T-helper 2 cell treated with Interferon-gamma antibody and Interleukin-4, amounts not matched to agents 5 μg/mL and 100 μg/mL, for 36 hours (primary cell): ENCODE measurements around the gene KIAA1958.

Experiments used
- DNase-seq: peaks from one replicate; pipeline ENCODE4 v3.0.0; 2021; ENCODE audit warnings: low spot score
- H3K27ac Mint-ChIP-seq: one replicate; pipeline ENCODE4 v1.8.0; 2021; ENCODE audit warnings: mild to moderate bottlenecking, mixed read lengths
- H3K27me3 Mint-ChIP-seq: one replicate; pipeline ENCODE4 v1.8.0; 2021; ENCODE audit warnings: low read depth, mixed read lengths
- H3K36me3 Mint-ChIP-seq: one replicate; pipeline ENCODE4 v1.8.0; 2021; ENCODE audit warnings: low read depth, mixed read lengths
- H3K4me1 Mint-ChIP-seq: one replicate; pipeline ENCODE4 v1.8.0; 2021; ENCODE audit warnings: low read depth, mixed read lengths
- H3K4me3 Mint-ChIP-seq: one replicate; pipeline ENCODE4 v1.8.0; 2022; ENCODE audit warnings: mild to moderate bottlenecking, moderate library complexity, mixed read lengths
- H3K9me3 Mint-ChIP-seq: one replicate; pipeline ENCODE4 v1.8.0; 2021; ENCODE audit warnings: mixed read lengths

Gene KIAA1958

DNA sequence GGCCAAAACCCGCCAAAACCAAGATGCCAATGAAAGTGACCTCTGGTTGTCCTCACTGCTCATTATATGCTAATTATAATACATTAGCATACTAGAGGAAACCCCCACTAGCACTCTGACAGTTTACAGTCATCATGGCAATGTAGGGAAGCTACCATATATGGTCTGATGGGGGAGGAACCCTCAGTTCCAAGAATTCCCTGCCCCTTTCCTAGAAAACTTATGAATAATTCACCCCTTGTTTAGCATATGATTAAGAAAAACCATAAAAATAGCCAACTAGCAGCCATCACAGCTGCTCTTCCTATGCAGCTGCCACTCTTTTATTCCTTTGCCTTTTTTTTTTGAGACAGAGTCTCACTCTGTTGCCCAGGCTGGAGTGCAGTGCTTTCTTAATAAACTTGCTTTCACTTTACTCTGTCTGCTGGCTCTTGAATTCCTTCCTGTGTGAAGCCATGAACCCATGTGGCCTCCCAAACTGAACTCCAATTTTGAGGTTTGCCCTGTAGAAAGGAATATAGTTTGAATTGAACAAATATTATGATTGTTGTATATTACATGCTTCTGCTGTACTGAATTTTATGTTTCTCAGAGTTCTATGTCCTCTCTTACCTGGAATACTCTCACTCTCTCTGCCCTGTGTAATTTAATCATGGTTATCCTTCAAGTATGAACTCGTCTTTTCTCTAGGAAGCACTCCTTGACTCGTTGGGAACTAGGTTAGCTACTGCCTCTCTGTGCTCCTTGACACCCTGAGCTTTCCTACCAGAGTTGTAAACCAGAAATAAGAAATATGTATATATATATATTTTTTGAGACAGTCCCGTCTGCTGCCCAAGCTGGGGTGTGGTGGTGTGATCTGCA, 59.8 kb downstream of the KIAA1958 start:
- H3K9me3 Mint-ChIP-seq = no peaks in the 10 kb centered on the region

DNA sequence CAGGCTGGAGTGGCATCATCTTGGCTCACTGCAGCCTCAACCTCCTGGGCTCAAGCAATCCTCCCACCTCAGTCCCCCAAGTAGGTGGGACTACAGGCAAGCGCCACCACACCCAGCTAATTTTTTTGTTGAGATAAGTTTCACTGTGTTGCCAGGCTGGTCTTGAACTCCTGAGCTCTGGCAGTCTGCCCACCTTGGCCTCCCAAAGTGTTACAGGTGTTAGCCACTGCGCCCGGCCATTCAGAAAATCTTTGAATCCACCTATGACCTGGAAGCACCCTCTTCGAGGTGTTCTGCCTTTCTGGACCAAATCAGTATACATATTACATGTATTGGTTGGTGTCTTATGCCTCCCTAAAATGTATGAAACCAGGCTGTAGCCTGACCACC, 61.4 kb downstream of the KIAA1958 start:
- H3K27me3 Mint-ChIP-seq = no peaks in the 10 kb centered on the region
- H3K4me3 Mint-ChIP-seq = no peak overlapping the region
- no peaks in the 10 kb centered on the region for H3K36me3 Mint-ChIP-seq
- peaks cover 12% of the 10 kb centered on the region for H3K4me1 Mint-ChIP-seq
- DNase-seq = no peak
- H3K27ac Mint-ChIP-seq = no peak overlapping the region
- H3K9me3 Mint-ChIP-seq = no peaks in the 10 kb centered on the region

More for the DNA sequence above, 59.8 kb downstream of the KIAA1958 start:
- Mint-ChIP-seq H3K27me3 (no peaks in the 10 kb centered on the region), H3K27ac (peak overlapping the region; percentile 52), H3K4me1 (peaks cover 12% of the 10 kb centered on the region), H3K4me3 (peak overlapping the region; percentile 20), H3K36me3 (no peaks in the 10 kb centered on the region)
- DNase-seq = peak; percentile 4

DNA sequence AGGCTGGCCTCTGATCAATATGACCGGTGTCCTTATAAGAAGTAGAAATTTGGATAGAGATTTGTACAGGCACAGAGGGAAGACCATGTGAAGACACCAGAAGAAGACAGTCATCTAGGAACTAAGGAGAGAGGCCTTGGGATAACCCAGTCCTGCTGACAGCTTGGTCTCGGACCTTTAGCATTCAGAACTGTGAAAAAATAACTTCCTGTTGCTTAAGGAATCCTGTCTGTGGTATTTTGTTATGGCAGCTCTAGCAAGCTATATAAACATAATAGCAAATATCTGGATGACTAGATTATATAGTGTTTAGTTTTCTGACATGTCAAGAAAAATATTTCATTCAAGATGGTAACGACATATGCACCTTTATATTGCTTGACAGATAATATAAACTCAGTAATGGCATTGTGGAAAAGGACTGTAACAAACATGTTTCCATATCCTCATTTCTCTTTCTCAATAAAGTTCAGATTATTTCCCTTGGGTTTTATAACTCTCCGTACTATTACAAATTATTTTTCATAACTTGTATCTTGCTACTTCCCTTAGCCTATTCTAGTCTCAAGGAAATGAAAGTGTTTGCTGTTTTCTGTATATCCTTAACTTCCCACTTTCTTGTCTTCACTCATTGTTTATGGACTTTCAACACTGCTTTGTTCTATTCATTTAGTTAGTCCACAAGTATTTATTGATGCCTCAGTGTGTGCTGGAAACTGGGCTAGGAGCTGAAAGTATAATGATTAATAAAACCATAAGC, 62.4 kb downstream of the KIAA1958 start:
- Mint-ChIP-seq H3K9me3 (no peaks in the 10 kb centered on the region), H3K27me3 (no peaks in the 10 kb centered on the region), H3K27ac (no peak overlapping the region), H3K4me3 (no peak overlapping the region), H3K4me1 (peaks cover 11% of the 10 kb centered on the region), H3K36me3 (no peaks in the 10 kb centered on the region)
- DNase-seq = no peak

DNA sequence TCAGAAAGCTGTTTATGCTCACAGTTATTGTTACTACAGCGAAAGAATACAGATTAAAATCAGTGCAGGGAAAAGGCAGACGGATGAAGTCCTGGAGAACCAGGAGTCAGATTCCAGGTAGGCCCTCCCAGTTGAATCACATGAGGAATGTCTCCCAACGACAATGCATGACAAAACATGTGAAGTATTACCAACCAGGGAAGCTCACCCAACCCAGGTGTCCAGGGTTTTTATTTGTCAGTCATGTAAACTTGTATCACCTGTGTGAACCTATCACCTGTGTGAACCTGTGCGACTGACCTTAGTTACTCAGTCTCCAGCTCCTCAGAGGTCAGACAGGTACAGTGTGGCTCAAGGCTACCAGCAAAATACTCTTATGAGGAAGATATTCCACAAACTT, 63.9 kb downstream of the KIAA1958 start:
- Mint-ChIP-seq H3K27ac (no peak overlapping the region), H3K4me1 (peaks cover 9% of the 10 kb centered on the region)

DNA sequence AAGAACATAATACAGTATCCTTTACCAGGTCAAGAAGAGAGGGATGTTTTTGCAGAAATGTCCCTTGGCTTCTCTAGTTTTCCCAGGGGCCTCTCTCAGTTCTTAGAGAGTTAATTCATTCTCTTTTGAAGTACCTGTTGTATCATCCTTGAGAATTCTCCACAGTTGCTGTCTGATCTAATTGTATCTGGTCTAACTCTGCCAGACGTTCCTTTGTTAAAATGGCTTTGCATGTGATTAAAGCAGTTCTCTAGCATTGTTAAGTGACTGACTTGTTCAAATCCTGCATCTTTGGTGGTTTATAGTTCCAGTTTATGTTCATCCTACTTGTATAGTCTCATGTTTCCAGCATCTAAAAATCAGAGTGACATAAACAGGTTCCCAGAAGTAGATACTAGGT, 65.0 kb downstream of the KIAA1958 start:
- Mint-ChIP-seq H3K4me3 (no peak overlapping the region), H3K36me3 (no peaks in the 10 kb centered on the region), H3K27me3 (no peaks in the 10 kb centered on the region), H3K4me1 (peaks cover 5% of the 10 kb centered on the region), H3K27ac (no peak overlapping the region), H3K9me3 (no peaks in the 10 kb centered on the region)
- DNase-seq = no peak

More for the DNA sequence above, 63.9 kb downstream of the KIAA1958 start:
- Mint-ChIP-seq H3K9me3 (no peaks in the 10 kb centered on the region), H3K36me3 (no peaks in the 10 kb centered on the region), H3K4me3 (no peak overlapping the region), H3K27me3 (no peaks in the 10 kb centered on the region)
- no peak for DNase-seq

DNA sequence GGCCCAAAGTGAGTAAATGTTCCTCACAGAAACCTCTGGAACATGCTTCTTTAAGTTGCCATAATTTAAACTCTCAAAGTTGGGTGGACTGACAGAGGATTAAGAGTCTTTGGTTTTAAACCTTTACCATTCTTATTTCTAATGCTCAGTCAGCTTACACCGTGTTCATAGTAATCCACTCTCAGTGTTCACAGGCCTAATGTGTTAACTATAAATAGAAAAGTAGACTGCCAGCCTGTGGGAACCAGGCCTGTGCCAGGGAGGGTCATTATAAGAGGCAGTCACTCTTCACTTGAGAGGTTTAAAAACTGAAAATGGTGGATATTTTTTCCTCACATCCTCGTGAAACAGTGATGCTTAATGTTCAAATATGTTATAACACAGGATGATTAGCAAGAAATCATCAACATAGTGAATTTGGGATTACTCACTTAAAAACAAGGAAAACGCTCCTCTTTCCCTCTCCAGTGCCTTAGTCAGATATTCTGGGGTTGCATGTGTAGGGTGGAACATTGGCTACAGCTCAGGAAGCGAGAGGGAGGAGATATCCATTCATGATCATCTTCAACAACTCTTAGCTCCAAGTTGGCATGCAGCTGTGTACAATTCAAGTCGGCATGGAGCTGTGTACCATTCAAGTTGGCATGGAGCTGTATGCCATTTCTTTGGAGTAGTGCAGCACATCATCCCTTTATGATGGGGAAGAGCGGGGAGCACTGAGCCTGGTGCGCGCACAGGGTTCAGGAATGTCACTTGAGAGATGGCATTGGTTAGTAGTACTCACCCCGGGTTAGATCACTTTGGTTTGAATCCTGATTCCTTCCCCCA, 65.8 kb downstream of the KIAA1958 start:
- no peak overlapping the region for H3K27ac Mint-ChIP-seq

DNA sequence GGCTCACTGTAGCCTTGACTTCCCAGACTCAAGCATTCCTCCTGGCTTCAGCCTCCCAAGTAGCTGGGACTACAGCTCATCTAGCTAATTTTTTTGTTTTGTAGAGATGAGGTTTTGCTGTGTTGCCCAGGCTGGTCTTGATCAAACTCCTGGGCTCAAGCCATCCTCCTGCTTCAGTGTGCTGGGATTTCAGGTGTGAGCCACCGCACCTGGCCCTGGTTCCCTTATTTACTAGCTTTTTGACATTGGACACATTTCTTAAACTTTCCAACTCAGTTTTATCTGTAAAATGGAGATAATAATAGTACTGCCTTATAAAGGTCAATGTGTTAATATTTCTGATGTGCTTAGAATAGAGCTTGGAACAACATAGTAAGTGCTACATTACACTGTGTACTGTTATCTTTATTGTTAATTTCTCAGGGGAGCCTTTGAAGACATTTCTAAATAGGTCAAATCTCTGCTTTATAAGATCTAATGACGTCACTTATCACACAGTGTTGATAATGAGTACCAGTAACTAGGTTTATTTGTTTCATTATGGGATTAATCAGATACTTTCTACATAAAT, 66.7 kb downstream of the KIAA1958 start:
- Mint-ChIP-seq H3K36me3 (no peaks in the 10 kb centered on the region), H3K4me1 (peaks cover 4% of the 10 kb centered on the region)

More for the DNA sequence above, 65.8 kb downstream of the KIAA1958 start:
- Mint-ChIP-seq H3K4me1 (peaks cover 4% of the 10 kb centered on the region), H3K4me3 (no peak overlapping the region), H3K36me3 (no peaks in the 10 kb centered on the region), H3K27me3 (no peaks in the 10 kb centered on the region), H3K9me3 (no peaks in the 10 kb centered on the region)
- no peak for DNase-seq

DNA sequence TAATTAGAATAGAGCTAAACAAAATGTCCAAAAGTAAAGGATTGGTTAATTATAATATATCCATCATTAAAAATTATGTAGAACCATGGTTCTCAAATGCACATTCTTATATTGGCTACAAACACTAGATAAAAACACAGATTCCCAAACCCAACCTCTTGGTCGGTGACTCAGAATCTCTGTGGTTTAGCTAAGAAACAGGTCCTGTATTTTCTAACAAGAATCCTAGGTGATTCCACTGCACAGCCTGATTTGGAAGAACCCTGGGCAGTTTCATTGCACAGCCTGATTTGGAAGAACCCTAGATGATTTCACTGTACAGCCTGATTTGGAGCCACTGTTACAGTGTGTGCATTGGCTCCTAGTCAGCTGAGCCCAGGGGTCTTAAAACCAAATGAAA, 67.9 kb downstream of the KIAA1958 start:
- Mint-ChIP-seq H3K27ac (no peak overlapping the region), H3K9me3 (no peaks in the 10 kb centered on the region), H3K36me3 (no peaks in the 10 kb centered on the region), H3K27me3 (no peaks in the 10 kb centered on the region), H3K4me3 (no peak overlapping the region), H3K4me1 (peaks cover 4% of the 10 kb centered on the region)
- no peak for DNase-seq

More for the DNA sequence above, 66.7 kb downstream of the KIAA1958 start:
- Mint-ChIP-seq H3K27me3 (no peaks in the 10 kb centered on the region), H3K9me3 (no peaks in the 10 kb centered on the region), H3K27ac (no peak overlapping the region), H3K4me3 (no peak overlapping the region)
- DNase-seq = no peak

DNA sequence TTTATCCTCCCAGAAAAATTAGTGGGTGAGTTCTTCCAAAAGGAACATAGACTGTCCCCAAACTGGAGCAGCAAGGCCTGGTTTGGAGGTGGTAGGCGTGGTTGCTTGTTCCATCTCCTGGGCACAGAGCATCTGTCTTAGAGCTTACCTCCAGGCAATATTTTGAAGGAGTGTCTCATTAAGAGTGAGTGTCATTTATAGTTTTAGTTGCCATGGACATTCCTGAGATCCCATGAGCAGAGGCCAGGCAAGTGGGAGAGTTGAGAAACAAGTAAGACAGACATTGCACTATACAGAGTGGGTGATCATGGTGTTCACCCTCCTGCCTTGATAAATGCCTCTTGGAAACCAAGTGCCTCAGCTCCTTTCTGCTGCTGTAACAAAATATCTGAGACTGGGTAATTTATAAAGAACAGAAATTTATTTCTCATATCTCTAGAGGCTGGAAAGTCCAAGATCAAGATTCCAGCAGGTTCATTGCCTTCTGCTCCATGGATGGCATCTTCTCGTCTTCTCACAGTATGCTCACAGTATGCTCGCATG, 68.5 kb downstream of the KIAA1958 start:
- Mint-ChIP-seq H3K27ac (no peak overlapping the region), H3K9me3 (no peaks in the 10 kb centered on the region), H3K4me1 (peaks cover 4% of the 10 kb centered on the region), H3K27me3 (no peaks in the 10 kb centered on the region), H3K36me3 (no peaks in the 10 kb centered on the region), H3K4me3 (no peak overlapping the region)
- DNase-seq = no peak

DNA sequence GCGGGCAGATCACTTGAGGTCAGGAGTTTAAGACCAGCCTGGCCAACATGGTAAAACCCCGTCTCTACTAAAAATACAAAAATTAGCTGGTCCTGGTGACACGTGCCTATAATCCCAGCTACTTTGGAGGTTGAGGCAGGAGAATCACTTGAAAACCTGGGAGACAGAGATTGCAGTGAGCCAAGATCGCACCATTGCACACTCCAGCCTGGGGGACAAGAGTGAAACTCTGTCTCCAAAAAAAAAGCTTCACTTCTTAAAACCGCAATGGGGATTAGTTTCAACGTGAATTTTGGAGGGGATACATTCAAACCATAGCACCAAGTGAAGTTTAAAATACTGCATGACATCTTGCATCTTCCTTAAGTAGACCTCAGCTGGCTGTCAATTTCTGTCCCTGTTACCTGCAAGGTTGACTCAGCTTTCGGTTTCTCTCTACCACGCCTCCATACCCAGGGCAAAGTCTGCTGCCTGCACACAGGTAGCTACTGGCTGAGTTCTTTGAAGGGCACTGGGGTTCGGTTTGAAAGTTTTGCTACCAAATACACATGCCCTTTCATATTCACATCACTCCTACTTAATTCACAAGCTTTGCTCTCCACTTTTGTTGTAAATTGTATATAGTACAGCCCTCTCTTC, 69.3 kb downstream of the KIAA1958 start:
- Mint-ChIP-seq H3K4me3 (no peak overlapping the region), H3K4me1 (peaks cover 4% of the 10 kb centered on the region)
- DNase-seq = no peak

DNA sequence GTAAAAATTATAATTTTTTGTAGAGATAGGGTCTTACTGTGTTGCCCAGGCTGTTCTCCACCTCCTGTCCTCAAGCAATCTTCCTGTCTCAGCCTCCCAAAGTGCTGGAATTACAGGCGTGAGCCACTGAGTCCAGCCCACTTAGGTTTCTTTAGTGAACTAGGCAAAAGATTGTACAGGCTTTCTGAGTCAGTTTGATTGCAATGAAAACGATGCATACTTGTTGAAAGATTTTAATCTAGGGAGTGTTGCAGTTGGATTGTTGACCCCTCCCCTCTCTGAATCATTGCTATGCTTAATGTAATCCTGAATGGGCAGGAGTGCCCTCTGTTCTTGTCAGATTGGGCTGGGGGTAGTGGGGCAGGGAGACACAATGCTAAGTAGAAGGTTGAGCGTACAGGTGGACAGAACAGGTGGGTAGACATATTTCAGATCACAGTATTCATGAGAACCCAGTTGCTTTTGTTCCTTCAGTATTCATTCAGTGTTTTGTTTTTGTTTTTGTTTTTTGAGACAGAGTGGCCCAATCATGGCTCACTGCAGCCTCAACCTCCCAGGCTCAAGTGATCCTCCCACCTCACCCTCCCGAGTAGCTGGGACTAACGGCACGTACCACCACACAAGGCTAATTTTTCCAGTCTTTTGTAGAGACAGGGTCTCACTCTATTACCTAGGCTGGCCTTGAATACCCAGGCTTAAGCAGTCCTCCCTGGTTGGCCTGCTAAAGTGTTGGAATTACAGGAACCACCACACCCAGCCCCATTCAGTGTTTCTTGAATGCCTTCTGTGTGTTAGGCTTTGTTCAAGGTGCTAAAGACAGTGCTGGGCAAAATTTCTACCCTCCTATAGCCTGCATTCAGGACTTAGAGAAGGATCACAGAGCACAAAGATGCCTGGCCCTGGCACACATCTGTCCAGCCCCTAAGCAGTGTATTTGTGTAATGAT, 70.1 kb downstream of the KIAA1958 start:
- no peak overlapping the region for H3K4me3 Mint-ChIP-seq
- no peak overlapping the region for H3K27ac Mint-ChIP-seq
- no peaks in the 10 kb centered on the region for H3K36me3 Mint-ChIP-seq
- H3K27me3 Mint-ChIP-seq = no peaks in the 10 kb centered on the region
- peaks cover 4% of the 10 kb centered on the region for H3K4me1 Mint-ChIP-seq
- no peaks in the 10 kb centered on the region for H3K9me3 Mint-ChIP-seq
- DNase-seq = no peak

More for the DNA sequence above, 69.3 kb downstream of the KIAA1958 start:
- Mint-ChIP-seq H3K36me3 (no peaks in the 10 kb centered on the region), H3K27ac (peak overlapping the region; percentile 24), H3K27me3 (no peaks in the 10 kb centered on the region), H3K9me3 (no peaks in the 10 kb centered on the region)

DNA sequence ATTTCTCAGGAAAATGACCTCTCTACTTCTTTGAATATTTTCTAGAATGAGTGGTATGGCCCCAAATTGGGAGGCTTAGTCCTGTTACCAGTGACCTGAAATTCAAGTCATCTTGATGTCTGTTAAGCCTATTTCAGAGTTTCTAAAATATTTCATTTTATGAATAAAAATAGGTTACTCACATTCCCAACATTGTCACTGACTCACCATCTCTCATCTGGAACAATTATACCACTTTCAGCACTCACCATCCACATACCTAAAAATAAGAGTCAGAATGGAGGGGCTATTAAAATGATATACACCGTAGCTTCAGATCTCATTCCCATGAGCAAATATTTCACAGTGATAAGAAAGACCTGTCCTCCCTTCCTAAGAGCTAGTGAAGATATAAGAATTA, 71.8 kb downstream of the KIAA1958 start:
- H3K9me3 Mint-ChIP-seq = no peaks in the 10 kb centered on the region
- H3K4me3 Mint-ChIP-seq = no peak overlapping the region
- H3K36me3 Mint-ChIP-seq = no peaks in the 10 kb centered on the region
- no peak overlapping the region for H3K27ac Mint-ChIP-seq
- DNase-seq = no peak
- H3K4me1 Mint-ChIP-seq = peaks cover 4% of the 10 kb centered on the region
- H3K27me3 Mint-ChIP-seq = no peaks in the 10 kb centered on the region
